B cell (primary cell): Measurements from ENCODE around the gene FSIP1.

Experiments
- EZH2 ChIP-seq: IDR thresholded peaks from 2 replicates; pipeline ENCODE4 v1.6.1; 2012; ENCODE audit warnings: borderline replicate concordance, low read depth, mild to moderate bottlenecking, moderate library complexity, low read length; ENCODE audit not compliant: insufficient read depth, poor library complexity, severe bottlenecking
- TF ChIP-seq, protein P1 (sequence below): fragments of 200-600 bp; IDR thresholded peaks from one replicate; pipeline ENCODE4 v1.8.0; 2022; ENCODE audit warnings: antibody characterized with exemption, mild to moderate bottlenecking

DNA sequence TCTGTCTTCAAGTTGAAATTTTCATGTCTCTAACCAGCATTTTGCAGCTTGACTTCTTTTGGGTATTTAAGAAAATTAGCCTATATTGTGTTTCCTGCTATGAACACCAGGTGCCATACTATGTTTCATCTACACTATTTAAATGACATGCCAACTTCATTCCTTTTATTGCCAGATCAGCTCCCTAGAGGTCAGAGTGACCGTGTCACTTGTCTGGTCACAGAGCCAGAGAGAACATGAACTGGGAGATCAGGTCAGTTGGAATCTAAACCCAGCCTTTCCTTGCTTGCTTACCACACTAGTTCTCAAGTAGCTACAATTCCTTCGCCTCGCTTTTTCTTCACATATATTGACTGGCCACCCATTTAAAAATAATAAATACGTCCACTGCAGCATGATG lies 114.2 kb downstream of the FSIP1 start:
- TF ChIP-seq EZH2: no peak
- TF ChIP-seq, protein P1, sequence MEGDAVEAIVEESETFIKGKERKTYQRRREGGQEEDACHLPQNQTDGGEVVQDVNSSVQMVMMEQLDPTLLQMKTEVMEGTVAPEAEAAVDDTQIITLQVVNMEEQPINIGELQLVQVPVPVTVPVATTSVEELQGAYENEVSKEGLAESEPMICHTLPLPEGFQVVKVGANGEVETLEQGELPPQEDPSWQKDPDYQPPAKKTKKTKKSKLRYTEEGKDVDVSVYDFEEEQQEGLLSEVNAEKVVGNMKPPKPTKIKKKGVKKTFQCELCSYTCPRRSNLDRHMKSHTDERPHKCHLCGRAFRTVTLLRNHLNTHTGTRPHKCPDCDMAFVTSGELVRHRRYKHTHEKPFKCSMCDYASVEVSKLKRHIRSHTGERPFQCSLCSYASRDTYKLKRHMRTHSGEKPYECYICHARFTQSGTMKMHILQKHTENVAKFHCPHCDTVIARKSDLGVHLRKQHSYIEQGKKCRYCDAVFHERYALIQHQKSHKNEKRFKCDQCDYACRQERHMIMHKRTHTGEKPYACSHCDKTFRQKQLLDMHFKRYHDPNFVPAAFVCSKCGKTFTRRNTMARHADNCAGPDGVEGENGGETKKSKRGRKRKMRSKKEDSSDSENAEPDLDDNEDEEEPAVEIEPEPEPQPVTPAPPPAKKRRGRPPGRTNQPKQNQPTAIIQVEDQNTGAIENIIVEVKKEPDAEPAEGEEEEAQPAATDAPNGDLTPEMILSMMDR: no peak
